Keratinocyte (primary cell): ENCODE data around the gene PTCSC3. TPM values are rescaled to one million over a fixed set of nuclear protein-coding genes. Genes with fewer than 3 reads are reported as not detected.

ENCODE experiments used
- DNase-seq: peaks from one replicate; pipeline ENCODE4 v3.0.0-alpha.2; 2011; ENCODE audit warnings: low read depth, missing footprints, low spot score
- FAIRE-seq: peaks from 2 replicates; lab custom pipeline; 2011; peaks lifted over from hg19 to GRCh38; lab: Jason Lieb, UNC
- H2AFZ ChIP-seq: 2 replicates; pipeline ENCODE4 v1.6.0; 2012; ENCODE audit warnings: low read length, control low read depth, inconsistent platforms; ENCODE audit not compliant: control insufficient read depth
- H3K27ac ChIP-seq: 2 replicates; pipeline ENCODE4 v1.5.1; 2011; ENCODE audit warnings: low read length; ENCODE audit not compliant: control insufficient read depth, insufficient read depth
- H3K27me3 ChIP-seq: 3 replicates; pipeline ENCODE4 v1.6.0; 2011; ENCODE audit warnings: low read length; ENCODE audit not compliant: control insufficient read depth, insufficient read depth; ENCODE audit errors: extremely low read depth
- H3K36me3 ChIP-seq, 2 experiments: 2 replicates in 1 of 2; 3 replicates in 1 of 2; pipeline ENCODE4 v1.5.1; 2011; ENCODE audit warnings: low read length in 2 of 2, mild to moderate bottlenecking in 1 of 2; ENCODE audit not compliant: control insufficient read depth in 2 of 2, insufficient read depth in 2 of 2; ENCODE audit errors: extremely low read depth in 1 of 2
- H3K4me1 ChIP-seq: 3 replicates; pipeline ENCODE4 v1.5.1; 2011; ENCODE audit warnings: low read length; ENCODE audit not compliant: control insufficient read depth, insufficient read depth; ENCODE audit errors: extremely low read depth
- H3K4me2 ChIP-seq: 3 replicates; pipeline ENCODE4 v1.6.0; 2011; ENCODE audit warnings: low read depth, low read length; ENCODE audit not compliant: control insufficient read depth, insufficient read depth; ENCODE audit errors: extremely low read depth
- H3K4me3 ChIP-seq, 3 experiments: fragments of 200-600 bp in 1 of 3; sonication (generic) in 1 of 3; 2 replicates in 2 of 3; 3 replicates in 1 of 3; pipeline ENCODE4 v1.5.1; 2011 to 2016; ENCODE audit warnings: low read length in 3 of 3, mild to moderate bottlenecking in 3 of 3, control low read depth in 2 of 3, inconsistent platforms in 1 of 3, low read depth in 1 of 3, mixed read lengths in 1 of 3, mixed run types in 1 of 3, moderate library complexity in 1 of 3; ENCODE audit not compliant: control insufficient read depth in 2 of 3, insufficient read depth in 2 of 3; ENCODE audit errors: extremely low read depth in 1 of 3
- H3K79me2 ChIP-seq: 2 replicates; pipeline ENCODE4 v1.6.0; 2012; ENCODE audit warnings: low read length; ENCODE audit not compliant: control insufficient read depth, insufficient read depth
- H3K9ac ChIP-seq: 3 replicates; pipeline ENCODE4 v1.6.0; 2011; ENCODE audit warnings: low read length; ENCODE audit not compliant: control insufficient read depth, insufficient read depth; ENCODE audit errors: extremely low read depth
- H3K9me1 ChIP-seq: 3 replicates; pipeline ENCODE4 v1.6.0; 2011; ENCODE audit warnings: low read length; ENCODE audit not compliant: control insufficient read depth, insufficient read depth; ENCODE audit errors: extremely low read depth
- H3K9me3 ChIP-seq: 2 replicates; pipeline ENCODE4 v1.5.1; 2012; ENCODE audit warnings: low read depth, low read length; ENCODE audit not compliant: control insufficient read depth
- H4K20me1 ChIP-seq: 3 replicates; pipeline ENCODE4 v1.6.0; 2011; ENCODE audit warnings: low read length; ENCODE audit not compliant: control insufficient read depth, insufficient read depth; ENCODE audit errors: extremely low read depth
- EZH2 ChIP-seq: IDR thresholded peaks from one replicate; pipeline ENCODE4 v1.6.1; 2012; ENCODE audit warnings: inconsistent platforms, mild to moderate bottlenecking, low read length, moderate library complexity
- dilution Hi-C: fragments of 300-500 bp; cut with MboI; formaldehyde crosslinking; loops from one replicate; pipeline ENCODE4 v1.7.0; 2020; ENCODE audit warnings: low sequenced_read_pairs; ENCODE audit not compliant: extremely low pct_ligation_motif_present
- polyA plus RNA-seq, 5 experiments: library from polyadenylated mRNA; depleted of rRNA in 3 of 5; stranded (reverse) in 3 of 5; stranded (forward) in 1 of 5; unstranded in 1 of 5; fragments of >200 nt; gene quantifications; 1 replicate in 1 of 5; 2 replicates in 3 of 5; 3 replicates in 1 of 5; pipeline versions ENCODE4 v1.2.1 to v1.2.3, GENCODE V29; 2011 to 2012; ENCODE audit warnings: missing spikeins in 2 of 5, low read depth in 1 of 5, low replicate concordance in 1 of 5
- TF ChIP-seq, protein P1 (sequence below), 3 experiments: IDR thresholded peaks in 1 of 3; conservative IDR thresholded peaks in 1 of 3; optimal IDR thresholded peaks in 1 of 3; 2 replicates in 2 of 3; 3 replicates in 1 of 3; pipeline versions ENCODE3 to v1.5.1; 2011; ENCODE audit warnings: low read length in 3 of 3, mild to moderate bottlenecking in 3 of 3, moderate library complexity in 2 of 3, control low read depth in 1 of 3, inconsistent platforms in 1 of 3; ENCODE audit not compliant: insufficient read depth in 2 of 3; ENCODE audit errors: extremely low read depth in 1 of 3

PTCSC3 gene
- polyA plus RNA-seq, 1 donor (not counting 4 experiments of a cell fraction or from before 2014, with no cell fraction given) = not detected

DNA sequence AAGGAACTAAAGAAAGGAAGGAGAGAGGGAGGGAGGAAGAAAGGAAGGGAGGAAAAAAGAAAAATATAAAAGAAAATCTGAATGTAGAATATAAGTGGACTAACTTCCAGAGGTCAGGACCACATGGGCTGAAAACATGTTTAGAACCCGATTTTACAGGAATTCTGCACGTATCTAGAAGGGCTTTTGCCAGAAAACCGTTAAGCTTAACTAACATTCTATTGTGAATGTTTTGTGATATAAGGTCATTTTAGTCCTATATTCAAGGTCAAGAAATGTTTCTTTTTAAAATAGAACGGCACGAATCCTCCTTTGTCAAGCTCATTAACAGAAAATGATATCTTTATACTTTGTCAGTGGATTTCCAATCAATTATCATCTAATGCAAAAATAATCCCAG lies 13.1 kb downstream of the PTCSC3 start:
- DNase-seq = no peak
- TF ChIP-seq EZH2 = no peak
- TF ChIP-seq, protein P1, sequence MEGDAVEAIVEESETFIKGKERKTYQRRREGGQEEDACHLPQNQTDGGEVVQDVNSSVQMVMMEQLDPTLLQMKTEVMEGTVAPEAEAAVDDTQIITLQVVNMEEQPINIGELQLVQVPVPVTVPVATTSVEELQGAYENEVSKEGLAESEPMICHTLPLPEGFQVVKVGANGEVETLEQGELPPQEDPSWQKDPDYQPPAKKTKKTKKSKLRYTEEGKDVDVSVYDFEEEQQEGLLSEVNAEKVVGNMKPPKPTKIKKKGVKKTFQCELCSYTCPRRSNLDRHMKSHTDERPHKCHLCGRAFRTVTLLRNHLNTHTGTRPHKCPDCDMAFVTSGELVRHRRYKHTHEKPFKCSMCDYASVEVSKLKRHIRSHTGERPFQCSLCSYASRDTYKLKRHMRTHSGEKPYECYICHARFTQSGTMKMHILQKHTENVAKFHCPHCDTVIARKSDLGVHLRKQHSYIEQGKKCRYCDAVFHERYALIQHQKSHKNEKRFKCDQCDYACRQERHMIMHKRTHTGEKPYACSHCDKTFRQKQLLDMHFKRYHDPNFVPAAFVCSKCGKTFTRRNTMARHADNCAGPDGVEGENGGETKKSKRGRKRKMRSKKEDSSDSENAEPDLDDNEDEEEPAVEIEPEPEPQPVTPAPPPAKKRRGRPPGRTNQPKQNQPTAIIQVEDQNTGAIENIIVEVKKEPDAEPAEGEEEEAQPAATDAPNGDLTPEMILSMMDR (optimal IDR thresholded peaks at IDR 0.05 in 1 of 3, IDR thresholded peaks at IDR 0.05 in 1 of 3, conservative IDR thresholded peaks at IDR 0.05 in 1 of 3; ENCODE audit: extremely low read depth in 1 of 3, insufficient read depth in 2 of 3, low read length in 3 of 3) = no peak
- H3K9ac ChIP-seq = no peak overlapping the region
- dilution Hi-C loops = no loop called here
- no peaks in the 10 kb centered on the region for H3K9me1 ChIP-seq
- no peaks in the 10 kb centered on the region for H4K20me1 ChIP-seq
- no peak overlapping the region for H3K4me2 ChIP-seq
- no peaks in the 10 kb centered on the region for H3K79me2 ChIP-seq
- FAIRE-seq = no peak
- H3K36me3 ChIP-seq = no peaks in the 10 kb centered on the region
- H2AFZ ChIP-seq = no peak overlapping the region
- H3K4me1 ChIP-seq = no peaks in the 10 kb centered on the region
- H3K4me3 ChIP-seq = no peak overlapping the region
- H3K27ac ChIP-seq = no peak overlapping the region
- peaks cover 5% of the 10 kb centered on the region for H3K27me3 ChIP-seq
- no peaks in the 10 kb centered on the region for H3K9me3 ChIP-seq

DNA sequence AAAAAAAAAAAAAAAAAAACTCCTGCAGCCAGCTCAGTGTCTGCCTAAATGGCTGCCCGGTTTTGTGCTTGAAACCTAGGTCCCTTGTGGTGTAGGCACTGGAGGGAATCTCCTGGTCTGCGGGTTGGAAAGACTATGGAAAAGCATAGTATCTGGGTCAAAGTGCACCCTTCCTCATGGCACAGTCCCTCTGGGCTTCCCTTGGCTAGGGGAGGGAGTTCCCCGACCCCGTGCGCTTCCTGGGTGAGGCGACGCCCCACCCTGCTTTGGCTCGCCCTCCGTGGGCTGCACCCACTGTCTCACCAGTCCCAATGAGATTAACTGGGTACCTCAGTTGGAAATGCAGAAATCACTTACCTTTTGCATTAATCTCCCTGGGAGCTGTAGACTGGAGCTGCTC lies 14.3 kb downstream of the PTCSC3 start:
- FAIRE-seq (no peak), DNase-seq (no peak)
- peaks cover 5% of the 10 kb centered on the region for H3K27me3 ChIP-seq
- H3K36me3 ChIP-seq = no peaks in the 10 kb centered on the region
- no peak overlapping the region for H3K4me3 ChIP-seq
- no peak overlapping the region for H3K27ac ChIP-seq
- no peaks in the 10 kb centered on the region for H3K9me3 ChIP-seq
- no peaks in the 10 kb centered on the region for H3K4me1 ChIP-seq
- H4K20me1 ChIP-seq = no peaks in the 10 kb centered on the region
- H3K9ac ChIP-seq = no peak overlapping the region
- dilution Hi-C loops = no loop called here
- no peak overlapping the region for H2AFZ ChIP-seq
- no peaks in the 10 kb centered on the region for H3K79me2 ChIP-seq
- H3K9me1 ChIP-seq = no peaks in the 10 kb centered on the region
- TF ChIP-seq, protein P1 (optimal IDR thresholded peaks at IDR 0.05 in 1 of 3, IDR thresholded peaks at IDR 0.05 in 1 of 3, conservative IDR thresholded peaks at IDR 0.05 in 1 of 3; ENCODE audit: extremely low read depth in 1 of 3, insufficient read depth in 2 of 3, low read length in 3 of 3) = no peak
- no peak for TF ChIP-seq EZH2
- H3K4me2 ChIP-seq = no peak overlapping the region
